HCT116 (cell line): ENCODE measurements around the gene LRFN2. TPM values are rescaled to one million over a fixed set of nuclear protein-coding genes. Genes with fewer than 3 reads are reported as not detected.

ENCODE experiments used
- ATAC-seq: fragments of 200-7000 bp; cut with Tn5 transposase; 2 replicates; pipeline ENCODE4 v1.9.1; 2020; ENCODE audit warnings: mild to moderate bottlenecking, moderate library complexity
- BruUV-seq: library from RNA; stranded (reverse); fragments of 400-500 nt; replicated peaks from 2 replicates; lab custom pipeline; 2021; lab: Mats Ljungman, UMichigan
- CTCF ChIA-PET: fragments of 300-600 bp; sonication (Branson Sonifier 250); formaldehyde crosslinking; loops from one replicate; lab custom pipeline; 2021; ENCODE audit warnings: antibody characterized with exemption; lab: Charles Lee
- POLR2A ChIA-PET: fragments of 300-600, 350-600 bp; sonication (Branson Sonifier 250); formaldehyde crosslinking; loops from one replicate; lab custom pipeline; 2021; ENCODE audit warnings: antibody characterized with exemption; lab: Charles Lee
- RAD21 ChIA-PET, 2 experiments: fragments of 300-600 bp; sonication (Branson Sonifier 250); formaldehyde crosslinking; loops; one replicate each; lab custom pipeline; 2023; ENCODE audit warnings: low total read pairs in 2 of 2; ENCODE audit not compliant: uncharacterized antibody in 2 of 2, unreplicated experiment in 2 of 2, low non-redundant PET in 1 of 2; lab: Charles Lee
- DNase-seq: peaks from one replicate; pipeline ENCODE4 v3.0.0-alpha.2; 2010; ENCODE audit warnings: low read depth, low spot score
- H2AFZ ChIP-seq: fragments of 200-600 bp; shearing (Covaris generic), sonication (generic); 2 replicates; pipeline ENCODE4 v1.6.1; 2017; ENCODE audit warnings: low read depth, mixed run types, mixed read lengths, antibody characterized with exemption, low read length; ENCODE audit not compliant: poor library complexity, severe bottlenecking
- H3K27ac ChIP-seq: 2 replicates; pipeline ENCODE4 v1.5.1; 2012; ENCODE audit warnings: low read depth, low read length
- H3K27me3 ChIP-seq: fragments of 200-600 bp; sonication (generic); 2 replicates; pipeline ENCODE4 v1.6.1; 2016; ENCODE audit warnings: mixed run types, low read length, mixed read lengths; ENCODE audit not compliant: insufficient read depth
- H3K36me3 ChIP-seq, 2 experiments: fragments of 200-500 bp in 1 of 2; fragments of 200-600 bp in 1 of 2; sonication (Bioruptor generic) in 1 of 2; sonication (generic) in 1 of 2; 2 replicates each; pipeline versions ENCODE4 v1.5.1 to v1.6.1; 2014 to 2016; ENCODE audit warnings: low read length in 2 of 2, inconsistent platforms in 1 of 2, mixed read lengths in 1 of 2, mixed run types in 1 of 2; ENCODE audit not compliant: insufficient read depth in 2 of 2, control insufficient read depth in 1 of 2
- H3K4me1 ChIP-seq, 2 experiments: fragments of 200-600 bp in 1 of 2; sonication (generic) in 1 of 2; 2 replicates each; pipeline versions ENCODE4 v1.5.1 to v1.6.1; 2012 to 2017; ENCODE audit warnings: low read length in 2 of 2, inconsistent platforms in 1 of 2, mild to moderate bottlenecking in 1 of 2, mixed read lengths in 1 of 2, mixed run types in 1 of 2, moderate library complexity in 1 of 2; ENCODE audit not compliant: insufficient read depth in 2 of 2, control insufficient read depth in 1 of 2
- H3K4me2 ChIP-seq: fragments of 200-600 bp; sonication (generic); 2 replicates; pipeline ENCODE4 v1.6.1; 2017; ENCODE audit warnings: mixed run types, low read length, mixed read lengths
- H3K4me3 ChIP-seq, 2 experiments: fragments of 200-600 bp in 1 of 2; sonication (generic) in 1 of 2; replicated peaks in 1 of 2; 2 replicates each; pipeline ENCODE4 v1.5.1; 2011 to 2016; ENCODE audit warnings: low read length in 2 of 2, control low read depth in 1 of 2, low read depth in 1 of 2, mild to moderate bottlenecking in 1 of 2, mixed read lengths in 1 of 2, mixed run types in 1 of 2
- H3K79me2 ChIP-seq: fragments of 200-600 bp; sonication (generic); 2 replicates; pipeline ENCODE4 v1.6.1; 2017; ENCODE audit warnings: mild to moderate bottlenecking, mixed run types, low read length, moderate library complexity, mixed read lengths; ENCODE audit not compliant: insufficient read depth
- H3K9ac ChIP-seq: fragments of 200-600 bp; sonication (generic); 2 replicates; pipeline ENCODE4 v1.6.1; 2016; ENCODE audit warnings: low read length, mixed read lengths
- H3K9me2 ChIP-seq: fragments of 200-600 bp; sonication (generic), shearing (Covaris generic); 2 replicates; pipeline ENCODE4 v1.6.1; 2017; ENCODE audit warnings: mixed run types, mild to moderate bottlenecking, moderate library complexity; ENCODE audit not compliant: insufficient read depth
- H3K9me3 ChIP-seq, 2 experiments: fragments of 200-500 bp in 1 of 2; fragments of 200-600 bp in 1 of 2; sonication (Bioruptor generic) in 1 of 2; sonication (generic) in 1 of 2; 2 replicates each; pipeline ENCODE4 v1.6.1; 2014 to 2017; ENCODE audit warnings: low read length in 2 of 2, mixed read lengths in 2 of 2, inconsistent platforms in 1 of 2, low read depth in 1 of 2, mild to moderate bottlenecking in 1 of 2, mixed run types in 1 of 2, moderate library complexity in 1 of 2; ENCODE audit not compliant: control insufficient read depth in 1 of 2, insufficient read depth in 1 of 2
- H4K20me1 ChIP-seq: fragments of 200-600 bp; sonication (generic), shearing (Covaris generic); 2 replicates; pipeline ENCODE4 v1.6.1; 2017; ENCODE audit warnings: mixed run types, mild to moderate bottlenecking, moderate library complexity; ENCODE audit not compliant: insufficient read depth
- CBX3 ChIP-seq: IDR thresholded peaks from 2 replicates; pipeline ENCODE4 v1.6.1; 2012; ENCODE audit warnings: low read depth
- CEBPB ChIP-seq: IDR thresholded peaks from 2 replicates; pipeline ENCODE4 v1.6.1; 2012; ENCODE audit warnings: low read depth
- CTCF ChIP-seq, 3 experiments: fragments of 200-600 bp in 1 of 3; sonication (generic) in 1 of 3; IDR thresholded peaks in 2 of 3; conservative IDR thresholded peaks in 1 of 3; 2 replicates each; pipeline ENCODE4 v1.5.1; 2012 to 2017; ENCODE audit warnings: low read depth in 2 of 3, low read length in 2 of 3, antibody characterized with exemption in 1 of 3, borderline replicate concordance in 1 of 3, control low read depth in 1 of 3, mild to moderate bottlenecking in 1 of 3, mixed read lengths in 1 of 3, mixed run types in 1 of 3, moderate library complexity in 1 of 3; ENCODE audit not compliant: insufficient read depth in 1 of 3
- EGR1 ChIP-seq: IDR thresholded peaks from 2 replicates; pipeline ENCODE4 v1.6.1; 2012; ENCODE audit warnings: low read depth
- ELF1 ChIP-seq: IDR thresholded peaks from 2 replicates; pipeline ENCODE4 v1.6.1; 2012; ENCODE audit warnings: low read depth, borderline replicate concordance
- EZH2 ChIP-seq: fragments of 200-600 bp; sonication (generic); IDR thresholded peaks from 2 replicates; pipeline ENCODE4 v1.6.1; 2017; ENCODE audit warnings: antibody characterized with exemption, mixed run types
- MAX ChIP-seq: IDR thresholded peaks from 2 replicates; pipeline ENCODE4 v1.6.1; 2012
- SIN3A ChIP-seq: IDR thresholded peaks from 2 replicates; pipeline ENCODE4 v1.6.1; 2012; ENCODE audit warnings: low read depth
- SP1 ChIP-seq: IDR thresholded peaks from 2 replicates; pipeline ENCODE4 v1.6.1; 2012; ENCODE audit warnings: low read depth
- SRF ChIP-seq: IDR thresholded peaks from 2 replicates; pipeline ENCODE4 v1.6.1; 2012; ENCODE audit warnings: low read depth
- TCF7L2 ChIP-seq: IDR thresholded peaks from 2 replicates; pipeline ENCODE4 v1.7.0; 2011; ENCODE audit warnings: borderline replicate concordance, inconsistent platforms; ENCODE audit not compliant: insufficient read depth, insufficient read length; ENCODE audit errors: extremely low read depth
- YY1 ChIP-seq: IDR thresholded peaks from 2 replicates; pipeline ENCODE4 v1.6.1; 2011; ENCODE audit warnings: low read length, low read depth, moderate library complexity, mild to moderate bottlenecking; ENCODE audit not compliant: insufficient replicate concordance; ENCODE audit errors: extremely low read depth
- ZBTB33 ChIP-seq: IDR thresholded peaks from 2 replicates; pipeline ENCODE4 v1.6.1; 2011; ENCODE audit warnings: mild to moderate bottlenecking, low read length, moderate library complexity; ENCODE audit not compliant: insufficient replicate concordance; ENCODE audit errors: extremely low read depth
- ZNF274 ChIP-seq: fragments of 200-500 bp; sonication (Bioruptor generic); IDR thresholded peaks from 2 replicates; pipeline ENCODE4 v1.6.1; 2014; ENCODE audit warnings: mild to moderate bottlenecking, low read depth, low read length, inconsistent platforms
- intact Hi-C: fragments of 100-400 bp; cut with micrococcal nuclease; formaldehyde crosslinking; loops from 2 replicates; pipeline ENCODE4 v1.10.0; 2022
- total RNA-seq: library from RNA; stranded (reverse); gene quantifications from one replicate; pipeline ENCODE4 v1.2.1, GENCODE V29; 2021; ENCODE audit not compliant: unreplicated experiment
- TF ChIP-seq, protein P1 (sequence below): IDR thresholded peaks from 2 replicates; pipeline ENCODE4 v1.6.1; 2012

LRFN2 gene
- total RNA-seq, 1 experiment from 2014 or later: not detected

DNA sequence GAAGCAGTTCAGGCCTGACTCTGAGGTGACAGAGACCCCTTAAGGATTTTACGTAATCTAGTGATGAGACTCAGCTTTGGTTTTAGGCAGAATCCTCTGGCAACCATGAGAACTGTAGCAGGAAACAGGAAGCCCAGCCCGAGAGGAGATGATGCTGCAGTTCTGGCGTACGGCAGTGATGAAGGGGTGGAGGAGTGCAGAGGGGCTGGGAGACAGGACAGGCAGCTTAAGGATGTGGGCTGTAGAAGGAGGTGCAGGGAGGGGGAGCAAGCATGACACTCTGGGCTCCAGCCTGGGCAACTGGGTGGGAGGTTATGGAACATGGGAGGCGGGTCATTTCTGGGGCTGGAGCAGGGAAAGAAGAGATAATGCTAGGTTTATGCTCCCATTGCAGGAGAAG is 67.1 kb downstream of the LRFN2 start:
- ATAC-seq: no peak
- Histone ChIP-seq H3K36me3 (no peaks in the 10 kb centered on the region), H3K4me2 (no peak overlapping the region), H4K20me1 (no peaks in the 10 kb centered on the region), H3K27ac (no peak overlapping the region), H3K9ac (no peak overlapping the region), H3K4me1 (no peaks in the 10 kb centered on the region), H2AFZ (no peak overlapping the region), H3K9me3 (no peaks in the 10 kb centered on the region), H3K9me2 (no peaks in the 10 kb centered on the region), H3K4me3 (no peak overlapping the region), H3K27me3 (peaks cover 12% of the 10 kb centered on the region; the same call in 1 of the 2 replicates), H3K79me2 (no peaks in the 10 kb centered on the region)
- intact Hi-C loops: no loop called here
- BruUV-seq: no TSS peak
- ChIA-PET POLR2A (no interaction called here), CTCF (no interaction called here), RAD21 (no interaction called here)
- no peak for DNase-seq
- TF ChIP-seq ZNF274 (no peak), SIN3A (no peak), ZBTB33 (no peak), CTCF (IDR thresholded peaks at IDR 0.05 in 2 of 3, conservative IDR thresholded peaks at IDR 0.05 in 1 of 3; ENCODE audit: borderline replicate concordance in 1 of 3, insufficient read depth in 1 of 3, low read depth in 2 of 3, low read length in 2 of 3) (no peak), CEBPB (no peak), TCF7L2 (no peak), ELF1 (no peak), CBX3 (no peak), EGR1 (no peak), YY1 (no peak), MAX (no peak), SP1 (no peak), EZH2 (no peak), SRF (no peak)
- TF ChIP-seq, protein P1, sequence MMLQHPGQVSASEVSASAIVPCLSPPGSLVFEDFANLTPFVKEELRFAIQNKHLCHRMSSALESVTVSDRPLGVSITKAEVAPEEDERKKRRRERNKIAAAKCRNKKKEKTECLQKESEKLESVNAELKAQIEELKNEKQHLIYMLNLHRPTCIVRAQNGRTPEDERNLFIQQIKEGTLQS: no peak
